ENCODE results near the gene KDM4B.
A peak's percentile ranks its signal among the peaks of the same experiment; 100 is the strongest.

Gene KDM4B

DNA sequence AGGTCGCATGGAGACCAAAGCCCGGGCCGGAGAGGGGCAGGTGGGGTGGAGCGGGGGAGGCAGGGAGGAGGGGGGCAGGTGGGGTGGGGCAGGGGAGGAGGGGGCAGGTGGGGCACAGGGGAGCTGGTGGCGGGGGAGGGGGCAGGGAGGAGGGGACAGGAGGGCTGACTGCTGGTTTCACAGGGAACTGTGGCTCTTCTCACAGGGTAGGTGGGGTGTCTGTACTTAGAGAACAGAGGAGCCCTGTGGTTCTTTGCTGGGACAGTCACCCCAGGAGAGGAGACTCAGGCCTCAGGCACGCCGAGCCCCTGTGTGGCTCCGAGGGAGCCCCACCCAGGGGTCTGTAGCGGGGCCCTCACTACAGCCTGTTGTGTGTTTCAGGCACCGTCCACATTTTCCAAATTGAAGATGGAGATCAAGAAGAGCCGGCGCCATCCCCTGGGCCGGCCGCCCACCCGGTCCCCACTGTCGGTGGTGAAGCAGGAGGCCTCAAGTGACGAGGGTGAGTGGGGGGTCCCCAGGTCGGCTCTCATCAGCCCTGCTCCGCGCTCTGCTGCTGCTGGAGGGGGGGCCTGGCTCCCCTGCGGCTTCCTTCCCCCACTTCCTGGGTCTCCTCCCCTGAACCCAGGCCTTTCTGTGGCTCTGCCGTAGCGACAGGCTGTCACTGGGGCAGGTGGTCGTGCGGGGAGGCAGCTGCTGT is 162.7 kb downstream of the KDM4B start:
- H3K27ac ChIP-seq, result peak overlapping the region in 3 of 11 experiments; percentile 1 to 45 (median 28); a peak in 2 of 22 replicates
- H3K9ac ChIP-seq, result peak overlapping the region in 8 of 11 experiments; percentile 12 to 57 (median 34); a peak in 11 of 22 replicates
- peak overlapping the region in 1 of 10 experiments; percentile 31; a peak in 1 of 20 replicates for H3K4me3 ChIP-seq
- H3K9me3 ChIP-seq (replicated peaks in 1 of 11), result no peaks in the 10 kb centered on the region
- TF ChIP-seq Cebpa-rat (IDR thresholded peaks at IDR 0.05), result no peak
- peaks cover 90 to 98% (median 96%) of the 10 kb centered on the region in 11 experiments for H4K20me1 ChIP-seq
- peaks cover 32 to 51% (median 42%) of the 10 kb centered on the region in 11 experiments; a peak in 21 of 22 replicates for H3K36me3 ChIP-seq
- H3K27me3 ChIP-seq, result peaks cover 0 to 16% (median 0%) of the 10 kb centered on the region in 11 experiments; a peak in 3 of 22 replicates
- H3K4me1 ChIP-seq, result peaks cover 59 to 78% (median 73%) of the 10 kb centered on the region in 10 experiments
- peak overlapping the region; percentile 72 to 98 (median 94) for H3K4me2 ChIP-seq

GRCh38 chr19:5132206-5132560 is 163.3 kb downstream of the KDM4B start:
- TF ChIP-seq Cebpa-rat (IDR thresholded peaks at IDR 0.05), result no peak
- peak overlapping the region in 1 of 10 experiments; percentile 31; a peak in 1 of 20 replicates for H3K4me3 ChIP-seq
- peaks cover 0 to 11% (median 0%) of the 10 kb centered on the region in 11 experiments; a peak in 2 of 22 replicates for H3K27me3 ChIP-seq
- H3K4me2 ChIP-seq, result peak overlapping the region; percentile 51 to 90 (median 79)
- H4K20me1 ChIP-seq, result peaks cover 90 to 98% (median 96%) of the 10 kb centered on the region in 11 experiments
- peaks cover 38 to 56% (median 48%) of the 10 kb centered on the region in 11 experiments for H3K36me3 ChIP-seq
- no peaks in the 10 kb centered on the region for H3K9me3 ChIP-seq (replicated peaks in 1 of 11)
- H3K27ac ChIP-seq, result peak overlapping the region in 2 of 11 experiments; percentile 1 to 28; a peak in 2 of 22 replicates
- H3K9ac ChIP-seq, result peak overlapping the region in 8 of 11 experiments; percentile 12 to 57 (median 34); a peak in 11 of 22 replicates
- H3K4me1 ChIP-seq, result peaks cover 55 to 78% (median 70%) of the 10 kb centered on the region in 10 experiments

- Histone ChIP-seq H3K4me2 (peak overlapping the region in 9 of 11 experiments; percentile 66 to 90 (median 85); a peak in 16 of 22 replicates), H3K36me3 (peaks cover 46 to 64% (median 56%) of the 10 kb centered on the region in 11 experiments), H3K9ac (no peak overlapping the region), H3K27ac (no peak overlapping the region), H3K9me3 (replicated peaks in 1 of 11) (no peaks in the 10 kb centered on the region), H3K4me3 (no peak overlapping the region), H3K27me3 (peaks cover 0 to 10% (median 0%) of the 10 kb centered on the region in 11 experiments; a peak in 2 of 22 replicates), H3K4me1 (peaks cover 55 to 78% (median 68%) of the 10 kb centered on the region in 10 experiments), H4K20me1 (peaks cover 90 to 98% (median 96%) of the 10 kb centered on the region in 11 experiments)
- TF ChIP-seq Cebpa-rat (IDR thresholded peaks at IDR 0.05), result no peak
Observed at GRCh38 chr19:5132698-5133651, 164.1 kb downstream of the KDM4B start.

GRCh38 chr19:5133986-5134595 is 165.2 kb downstream of the KDM4B start:
- Histone ChIP-seq H3K4me2 (no peak overlapping the region), H4K20me1 (peaks cover 91 to 98% (median 97%) of the 10 kb centered on the region in 11 experiments), H3K27ac (no peak overlapping the region), H3K4me1 (peaks cover 56 to 78% (median 68%) of the 10 kb centered on the region in 10 experiments), H3K4me3 (no peak overlapping the region), H3K36me3 (peaks cover 53 to 73% (median 65%) of the 10 kb centered on the region in 11 experiments), H3K9ac (no peak overlapping the region), H3K27me3 (peaks cover 0 to 10% (median 0%) of the 10 kb centered on the region in 11 experiments; a peak in 2 of 22 replicates), H3K9me3 (replicated peaks in 1 of 11) (no peaks in the 10 kb centered on the region)
- TF ChIP-seq Cebpa-rat (IDR thresholded peaks at IDR 0.05), result no peak

- H3K27me3 ChIP-seq, result peaks cover 0 to 10% (median under 1%) of the 10 kb centered on the region in 11 experiments; a peak in 3 of 22 replicates
- no peak overlapping the region for H3K9ac ChIP-seq
- H3K4me2 ChIP-seq, result no peak overlapping the region; a peak in 1 of 22 replicates
- no peak overlapping the region for H3K27ac ChIP-seq
- H3K4me3 ChIP-seq, result no peak overlapping the region
- peaks cover 53 to 76% (median 65%) of the 10 kb centered on the region in 11 experiments for H3K36me3 ChIP-seq
- H4K20me1 ChIP-seq, result peaks cover 91 to 98% (median 97%) of the 10 kb centered on the region in 11 experiments
- H3K9me3 ChIP-seq (replicated peaks in 1 of 11), result no peaks in the 10 kb centered on the region
- no peak for TF ChIP-seq Cebpa-rat (IDR thresholded peaks at IDR 0.05)
- H3K4me1 ChIP-seq, result peaks cover 56 to 78% (median 68%) of the 10 kb centered on the region in 10 experiments
Observed at GRCh38 chr19:5134691-5135090, 165.8 kb downstream of the KDM4B start.

GRCh38 chr19:5136073-5136855 is 167.4 kb downstream of the KDM4B start:
- Histone ChIP-seq H3K9ac (no peak overlapping the region), H3K4me3 (no peak overlapping the region)

DNA sequence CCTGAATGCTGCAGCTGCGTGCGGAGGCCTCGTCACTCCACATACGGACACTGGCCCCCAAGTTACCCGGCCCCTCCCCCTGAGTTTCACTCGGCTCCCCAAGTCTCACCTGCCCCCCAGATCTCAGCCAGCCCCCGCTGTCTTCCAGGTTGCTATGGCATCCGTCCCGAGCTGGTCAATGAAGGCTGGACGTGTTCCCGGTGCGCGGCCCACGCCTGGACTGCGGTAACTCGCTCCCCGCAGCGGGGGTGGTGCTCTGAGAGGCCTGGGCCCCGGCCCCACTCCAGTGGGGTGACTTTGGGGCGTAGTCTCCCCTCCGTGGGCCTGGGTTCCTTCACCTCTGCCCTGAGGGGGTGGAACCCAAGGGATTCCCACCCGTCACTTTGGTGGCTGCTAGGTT is 168.2 kb downstream of the KDM4B start:
- TF ChIP-seq Cebpa-rat (IDR thresholded peaks at IDR 0.05), result no peak
- no peak overlapping the region for H3K9ac ChIP-seq
- peak overlapping the region in 4 of 11 experiments; percentile 3 to 93 (median 82); a peak in 4 of 22 replicates for H3K4me2 ChIP-seq
- peaks cover 53 to 79% (median 69%) of the 10 kb centered on the region in 10 experiments for H3K4me1 ChIP-seq
- peaks cover 53 to 95% (median 72%) of the 10 kb centered on the region in 11 experiments for H3K36me3 ChIP-seq
- H4K20me1 ChIP-seq, result peaks cover 97 to 100% (median 100%) of the 10 kb centered on the region in 11 experiments
- peaks cover 0 to 34% (median 17%) of the 10 kb centered on the region in 11 experiments; a peak in 17 of 22 replicates for H3K27me3 ChIP-seq
- no peak overlapping the region for H3K27ac ChIP-seq
- H3K9me3 ChIP-seq (replicated peaks in 1 of 11), result no peaks in the 10 kb centered on the region
- no peak overlapping the region for H3K4me3 ChIP-seq

More at GRCh38 chr19:5136073-5136855, 167.4 kb downstream of the KDM4B start:
- peak overlapping the region in 10 of 11 experiments; percentile 5 to 41 (median 28); a peak in 10 of 22 replicates for H3K4me2 ChIP-seq
- TF ChIP-seq Cebpa-rat (IDR thresholded peaks at IDR 0.05), result no peak
- peaks cover 56 to 78% (median 68%) of the 10 kb centered on the region in 10 experiments for H3K4me1 ChIP-seq
- H3K27ac ChIP-seq, result no peak overlapping the region
- peaks cover 93 to 98% (median 97%) of the 10 kb centered on the region in 11 experiments for H4K20me1 ChIP-seq
- H3K36me3 ChIP-seq, result peaks cover 53 to 92% (median 67%) of the 10 kb centered on the region in 11 experiments
- no peaks in the 10 kb centered on the region for H3K9me3 ChIP-seq (replicated peaks in 1 of 11)
- peaks cover 0 to 26% (median 12%) of the 10 kb centered on the region in 11 experiments; a peak in 17 of 22 replicates for H3K27me3 ChIP-seq
